Fibroblast of skin of left quadriceps (primary cell): ENCODE results near the gene LATS2.
"Not testable (repeated sequence)": the region's sequence is repeated elsewhere in the genome, so short reads cannot be mapped to it uniquely, and the experiment has no call there.

ENCODE experiments used
- DNase-seq, 2 experiments: peaks; one replicate each; pipeline ENCODE4 v3.0.0-alpha.2; 2013; ENCODE audit warnings: low read depth in 2 of 2

Gene LATS2

GRCh38 chr13:20967340-20967739 is 94.0 kb downstream of the LATS2 start:
- no peak for DNase-seq

- no peak for DNase-seq
These were observed 96.5 kb downstream of the LATS2 start for GRCh38 chr13:20964904-20965303.

GRCh38 chr13:20961663-20962062 is 99.7 kb downstream of the LATS2 start:
- DNase-seq, result not testable (repeated sequence)

- DNase-seq, result no peak
These were observed 100.6 kb downstream of the LATS2 start for GRCh38 chr13:20960663-20961309.

- DNase-seq, result not testable (repeated sequence)
These were observed 104.3 kb downstream of the LATS2 start for GRCh38 chr13:20957049-20957620.

GRCh38 chr13:20955496-20955895 is 105.9 kb downstream of the LATS2 start:
- no peak for DNase-seq

- DNase-seq, result no peak
These were observed 108.0 kb downstream of the LATS2 start for GRCh38 chr13:20953245-20953931.

GRCh38 chr13:20952838-20953237 is 108.5 kb downstream of the LATS2 start:
- no peak for DNase-seq

GRCh38 chr13:20948001-20948400 is 113.4 kb downstream of the LATS2 start:
- DNase-seq, result not testable (repeated sequence)

- no peak for DNase-seq
These were observed 115.4 kb downstream of the LATS2 start for GRCh38 chr13:20945952-20946383.

GRCh38 chr13:20942938-20943559 is 118.3 kb downstream of the LATS2 start:
- no peak for DNase-seq

GRCh38 chr13:20940511-20940910 is 120.9 kb downstream of the LATS2 start:
- not testable (repeated sequence) for DNase-seq

GRCh38 chr13:20940083-20940482 is 121.3 kb downstream of the LATS2 start:
- DNase-seq, result peak; percentile 23 to 26

GRCh38 chr13:20939662-20940061 is 121.7 kb downstream of the LATS2 start:
- no peak for DNase-seq

GRCh38 chr13:20938302-20938701 is 123.1 kb downstream of the LATS2 start:
- no peak for DNase-seq

- no peak for DNase-seq
These were observed 133.7 kb downstream of the LATS2 start for GRCh38 chr13:20927596-20928257.

- DNase-seq, result not testable (repeated sequence)
These were observed 136.0 kb downstream of the LATS2 start for GRCh38 chr13:20925395-20925790.

- peak; percentile 55 to 59 for DNase-seq
These were observed 136.5 kb downstream of the LATS2 start for GRCh38 chr13:20924758-20925394.

GRCh38 chr13:20923272-20923671 is 138.1 kb downstream of the LATS2 start:
- no peak for DNase-seq
